Choroid plexus epithelial cell (primary cell): Measurements from ENCODE around the gene SERGEF.

Source experiments
- DNase-seq: peaks from one replicate; pipeline ENCODE4 v3.0.0-alpha.2; 2010; ENCODE audit warnings: low read depth
- H3K4me3 ChIP-seq: 2 replicates; pipeline ENCODE4 v1.5.1; 2011; ENCODE audit warnings: low read depth, mild to moderate bottlenecking, control low read depth, low read length, moderate library complexity
- TF ChIP-seq, protein P1 (sequence below): conservative IDR thresholded peaks from 2 replicates; pipeline ENCODE4 v1.5.1; 2011; ENCODE audit warnings: low read depth, mild to moderate bottlenecking, control low read depth, inconsistent platforms, low read length, moderate library complexity

SERGEF gene

DNA sequence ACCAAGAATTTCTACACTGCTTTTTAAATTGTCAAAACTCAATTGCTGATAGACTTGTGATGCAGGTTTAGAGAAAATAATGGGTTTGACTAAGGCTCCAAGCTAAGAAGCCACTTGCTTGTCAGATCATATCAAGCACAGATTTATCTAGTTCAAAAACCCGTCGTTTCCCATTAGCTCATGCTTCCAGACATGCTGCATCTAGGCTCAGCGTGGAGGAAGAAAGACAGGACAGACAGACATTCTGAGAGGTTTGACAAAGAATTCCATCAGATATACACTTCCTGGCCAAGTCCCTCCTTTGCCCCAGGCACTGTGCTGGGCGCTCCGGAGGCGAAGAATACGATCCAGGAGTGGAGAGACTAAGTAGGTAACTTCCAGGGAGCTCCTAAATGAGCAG lies 201.5 kb downstream of the SERGEF start:
- TF ChIP-seq, protein P1, sequence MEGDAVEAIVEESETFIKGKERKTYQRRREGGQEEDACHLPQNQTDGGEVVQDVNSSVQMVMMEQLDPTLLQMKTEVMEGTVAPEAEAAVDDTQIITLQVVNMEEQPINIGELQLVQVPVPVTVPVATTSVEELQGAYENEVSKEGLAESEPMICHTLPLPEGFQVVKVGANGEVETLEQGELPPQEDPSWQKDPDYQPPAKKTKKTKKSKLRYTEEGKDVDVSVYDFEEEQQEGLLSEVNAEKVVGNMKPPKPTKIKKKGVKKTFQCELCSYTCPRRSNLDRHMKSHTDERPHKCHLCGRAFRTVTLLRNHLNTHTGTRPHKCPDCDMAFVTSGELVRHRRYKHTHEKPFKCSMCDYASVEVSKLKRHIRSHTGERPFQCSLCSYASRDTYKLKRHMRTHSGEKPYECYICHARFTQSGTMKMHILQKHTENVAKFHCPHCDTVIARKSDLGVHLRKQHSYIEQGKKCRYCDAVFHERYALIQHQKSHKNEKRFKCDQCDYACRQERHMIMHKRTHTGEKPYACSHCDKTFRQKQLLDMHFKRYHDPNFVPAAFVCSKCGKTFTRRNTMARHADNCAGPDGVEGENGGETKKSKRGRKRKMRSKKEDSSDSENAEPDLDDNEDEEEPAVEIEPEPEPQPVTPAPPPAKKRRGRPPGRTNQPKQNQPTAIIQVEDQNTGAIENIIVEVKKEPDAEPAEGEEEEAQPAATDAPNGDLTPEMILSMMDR, result no peak
- no peak overlapping the region for H3K4me3 ChIP-seq
- no peak for DNase-seq

DNA sequence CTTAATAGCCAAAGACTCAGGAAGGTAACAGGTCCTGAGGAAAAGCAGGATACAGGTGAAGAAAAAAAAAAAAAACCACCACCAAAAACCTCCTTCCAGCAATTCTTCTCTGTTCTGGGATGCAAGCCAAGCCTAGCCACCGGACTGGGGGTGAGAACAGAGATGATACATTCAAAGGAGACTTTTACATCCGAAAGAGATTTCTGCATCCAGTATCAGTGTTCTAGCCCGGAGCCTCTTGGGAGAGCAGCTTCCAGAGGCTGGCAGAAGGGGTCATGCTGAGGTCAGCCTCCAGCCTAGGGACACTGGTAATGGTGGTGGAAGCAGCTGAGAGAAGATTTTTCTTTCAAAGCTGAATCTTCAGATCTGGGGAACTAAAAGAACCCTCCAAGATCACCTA lies 202.1 kb downstream of the SERGEF start:
- TF ChIP-seq, protein P1, result no peak
- DNase-seq, result peak; percentile 69
- H3K4me3 ChIP-seq, result no peak overlapping the region

DNA sequence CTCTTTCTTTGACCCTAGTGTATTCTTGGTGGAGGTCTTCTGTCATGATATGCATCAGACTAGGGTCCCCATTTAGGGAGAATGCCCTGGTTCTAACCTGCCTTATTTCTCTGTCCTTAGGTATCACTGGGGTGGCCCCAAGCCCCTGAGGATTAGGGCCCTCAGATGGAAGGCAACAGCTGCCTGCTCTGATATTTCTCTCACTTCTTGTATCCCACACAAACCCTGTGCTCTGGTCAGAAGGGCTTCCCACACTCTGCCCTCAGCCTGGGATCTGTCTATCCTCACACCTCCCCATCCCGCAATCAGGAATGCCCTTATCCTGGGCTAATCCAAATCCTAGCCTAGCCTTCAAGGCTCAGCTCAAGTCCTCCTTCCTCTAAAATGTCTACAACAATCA lies 202.8 kb downstream of the SERGEF start:
- TF ChIP-seq, protein P1, result no peak
- H3K4me3 ChIP-seq, result no peak overlapping the region
- DNase-seq, result no peak

DNA sequence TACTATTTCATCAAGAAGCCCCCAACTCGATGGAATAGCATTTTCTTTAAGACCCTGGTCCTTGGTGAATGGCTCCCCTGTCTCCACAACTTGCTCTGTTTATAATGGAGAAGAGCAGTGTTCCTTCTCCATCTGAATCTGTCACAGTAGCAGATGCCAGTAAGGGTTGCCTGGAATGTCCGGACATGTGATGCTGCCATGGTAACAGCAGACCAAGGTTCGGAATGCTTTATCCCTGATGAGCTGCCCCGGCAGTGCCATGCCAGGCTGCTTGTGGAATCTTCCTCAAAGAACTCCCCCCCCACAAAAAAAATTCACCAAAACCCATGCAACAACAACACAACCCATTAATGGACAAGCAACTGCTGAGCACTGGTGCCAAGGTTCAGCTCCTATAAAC lies 205.8 kb downstream of the SERGEF start:
- DNase-seq, result no peak
- TF ChIP-seq, protein P1, result no peak
- no peak overlapping the region for H3K4me3 ChIP-seq

DNA sequence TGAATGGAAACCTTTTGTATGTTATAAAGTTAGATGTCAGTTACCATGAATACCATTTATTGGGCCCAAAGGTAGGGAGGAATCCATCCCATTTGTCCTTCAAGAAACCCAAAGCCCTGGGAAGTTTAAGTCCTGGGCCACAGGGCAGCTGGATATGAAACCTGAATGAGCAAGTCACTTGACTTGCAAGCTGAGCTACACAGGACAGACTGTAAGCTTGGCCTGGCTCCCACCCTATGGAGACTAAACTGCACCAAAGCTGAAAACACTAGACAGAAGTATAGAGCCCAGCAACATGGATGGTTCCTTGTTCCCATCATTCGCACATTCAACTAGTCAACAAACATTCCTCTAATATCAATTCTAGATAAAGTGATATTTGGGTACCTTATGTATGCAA lies 207.0 kb downstream of the SERGEF start:
- H3K4me3 ChIP-seq, result no peak overlapping the region
- TF ChIP-seq, protein P1, result no peak
- peak; percentile 17 for DNase-seq

DNA sequence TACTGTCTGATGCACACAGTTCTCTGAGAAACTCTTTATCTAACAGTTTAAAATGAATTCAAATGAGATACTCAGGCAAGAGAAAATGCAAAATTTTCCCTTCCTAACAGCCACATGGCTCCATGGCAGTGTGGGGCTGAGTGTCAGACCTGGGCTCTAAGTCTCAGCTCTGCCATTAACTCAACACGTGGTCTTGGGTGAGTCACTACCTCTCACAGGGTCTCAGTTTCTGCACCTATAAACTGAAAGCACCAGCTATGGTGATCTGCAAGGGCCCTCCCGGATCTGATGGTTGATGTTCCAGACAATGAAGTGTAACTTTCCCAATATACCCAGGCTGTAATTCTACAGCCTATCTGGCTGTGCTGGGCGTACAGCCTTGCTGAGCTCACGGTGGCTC lies 207.8 kb downstream of the SERGEF start:
- no peak for DNase-seq
- TF ChIP-seq, protein P1, result no peak
- no peak overlapping the region for H3K4me3 ChIP-seq

DNA sequence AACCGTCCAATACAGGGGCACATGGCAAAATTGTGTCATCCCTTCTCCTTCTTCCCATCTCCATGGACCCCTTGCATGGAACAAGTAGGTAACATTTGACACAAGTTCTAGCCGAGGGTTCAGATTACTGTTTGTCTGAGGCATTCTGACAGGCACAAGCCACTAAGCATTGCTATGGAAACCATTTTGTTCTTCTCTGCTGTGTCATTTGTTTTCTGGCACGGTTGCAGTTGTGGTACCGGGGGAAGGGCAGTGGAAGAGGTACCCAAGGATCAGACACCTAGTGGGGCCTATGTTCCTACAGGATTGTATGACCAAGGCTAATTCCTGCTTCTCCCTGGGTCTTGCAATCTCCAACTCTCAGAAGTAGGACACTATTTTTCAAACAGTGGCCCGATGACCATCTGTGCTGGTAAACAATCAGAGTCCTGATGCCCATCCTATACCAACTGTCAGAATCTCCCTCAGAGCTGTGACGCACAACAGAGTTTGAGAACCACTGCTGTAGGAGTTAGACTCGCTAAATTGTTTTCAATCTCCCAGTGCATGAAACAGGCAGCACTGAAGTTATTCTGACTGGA lies 209.0 kb downstream of the SERGEF start:
- no peak overlapping the region for H3K4me3 ChIP-seq
- TF ChIP-seq, protein P1, result no peak
- DNase-seq, result no peak
